Dermis microvascular lymphatic vessel endothelial cell (primary cell): ENCODE results near the gene SYT9. TPM values are rescaled to one million over a fixed set of nuclear protein-coding genes. Genes with fewer than 3 reads are reported as not detected.

Experiments
- DNase-seq, 2 donors: peaks; one replicate each; pipeline versions ENCODE4 v3.0.0 to v3.0.0-alpha.2; 2010; ENCODE audit warnings: low read depth in 2 of 2
- total RNA-seq: library from RNA; depleted of rRNA; stranded (reverse); fragments of >200 nt; gene quantifications from 2 replicates; pipeline ENCODE4 v1.2.1, GENCODE V29; 2014

SYT9 gene
- total RNA-seq, 1 donor from 2014 or later, result 0.77 TPM

DNA sequence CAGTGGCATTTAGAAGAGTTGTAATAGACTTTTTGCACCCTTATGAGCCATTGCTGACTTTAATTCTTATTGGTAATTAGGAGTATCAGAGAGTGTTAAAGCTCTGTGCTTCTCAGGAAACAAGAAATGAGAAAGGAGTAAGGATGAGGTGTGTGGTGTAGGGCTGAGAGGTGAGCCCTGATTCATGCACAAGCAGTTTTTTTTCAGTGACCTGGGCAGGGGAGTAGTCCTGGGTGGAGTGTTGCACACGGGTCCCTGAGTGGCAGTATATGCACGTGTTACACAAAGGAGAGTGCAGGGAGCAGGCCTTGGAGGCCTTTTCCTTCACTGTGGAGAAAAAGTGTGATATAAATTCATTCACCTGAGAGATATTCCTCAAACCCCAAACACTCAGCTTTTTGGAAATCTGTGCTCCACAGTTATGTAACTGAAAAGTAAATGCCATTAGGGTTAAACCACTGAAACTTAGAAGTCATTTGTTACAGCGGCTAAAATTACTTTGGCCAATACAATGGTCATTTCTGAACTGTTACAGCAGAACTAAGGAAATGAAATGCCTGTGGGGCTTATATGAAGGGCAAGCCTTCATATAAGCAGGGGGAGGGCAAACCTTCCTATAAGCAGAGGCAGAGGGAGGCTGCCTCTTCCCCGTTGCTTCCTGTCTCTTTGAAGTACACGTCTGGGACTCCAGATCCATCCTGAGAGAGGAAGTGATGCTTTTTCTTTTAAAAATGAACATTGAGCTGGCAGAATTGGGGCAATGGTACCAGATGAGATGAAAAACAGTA lies 171.0 kb downstream of the SYT9 start:
- DNase-seq, result no peak

DNA sequence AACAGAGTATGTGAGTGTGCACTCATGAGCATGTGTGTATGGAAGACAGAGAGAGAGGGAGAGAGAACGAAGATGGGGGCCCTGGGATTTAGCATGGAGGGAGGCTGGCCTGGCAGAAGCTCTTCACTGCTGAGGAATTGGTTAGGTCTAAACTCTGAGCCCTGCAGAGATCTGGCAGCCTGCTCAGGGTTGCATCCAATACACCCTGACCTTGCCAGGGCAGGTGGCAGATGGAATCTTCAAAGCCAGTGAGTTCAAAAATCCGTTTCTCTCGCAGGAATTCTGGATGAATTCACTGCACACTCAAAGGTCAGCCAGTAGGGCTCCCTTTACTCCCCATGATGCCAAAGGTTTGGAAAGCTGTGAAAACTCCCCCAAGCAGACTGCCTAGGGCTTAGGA lies 172.2 kb downstream of the SYT9 start:
- no peak for DNase-seq

DNA sequence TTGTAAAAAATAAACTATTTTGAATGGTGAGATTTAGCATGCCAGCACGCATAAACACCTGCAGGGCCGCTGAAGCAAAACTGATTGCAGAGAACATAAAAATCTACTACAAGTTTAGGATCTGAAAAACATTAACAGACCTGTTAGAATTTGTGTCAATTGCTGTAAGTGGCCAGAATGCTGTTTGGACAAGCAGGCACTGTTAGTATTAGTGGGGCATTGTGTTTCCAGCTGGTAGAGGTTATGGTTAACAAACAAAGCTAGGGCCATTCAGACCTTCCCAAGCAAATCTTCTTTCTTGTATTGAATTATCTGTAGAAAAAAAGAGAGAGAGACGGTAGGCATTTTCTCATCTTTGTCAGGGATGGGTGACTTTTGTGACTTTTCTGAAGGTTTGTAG lies 176.0 kb downstream of the SYT9 start:
- no peak for DNase-seq

DNA sequence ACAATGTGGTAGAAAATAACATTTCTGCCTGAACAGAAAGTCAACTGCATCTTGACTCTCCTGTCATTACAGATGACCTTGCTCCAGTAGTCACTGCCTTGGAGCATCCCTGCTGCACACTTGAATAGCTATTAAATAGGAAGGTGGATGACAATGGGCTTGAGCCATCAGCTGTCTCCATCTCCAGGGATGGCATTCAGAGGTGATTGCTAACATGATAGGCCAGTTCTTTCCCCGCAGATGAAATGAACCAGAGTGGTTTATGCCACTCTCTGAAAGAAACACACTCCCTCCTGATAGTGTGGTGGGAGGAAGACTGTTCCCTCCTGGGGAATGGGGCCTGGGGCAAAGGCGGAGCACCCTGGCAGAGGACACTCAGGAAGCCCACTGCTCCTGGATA lies 176.5 kb downstream of the SYT9 start:
- DNase-seq, result no peak

DNA sequence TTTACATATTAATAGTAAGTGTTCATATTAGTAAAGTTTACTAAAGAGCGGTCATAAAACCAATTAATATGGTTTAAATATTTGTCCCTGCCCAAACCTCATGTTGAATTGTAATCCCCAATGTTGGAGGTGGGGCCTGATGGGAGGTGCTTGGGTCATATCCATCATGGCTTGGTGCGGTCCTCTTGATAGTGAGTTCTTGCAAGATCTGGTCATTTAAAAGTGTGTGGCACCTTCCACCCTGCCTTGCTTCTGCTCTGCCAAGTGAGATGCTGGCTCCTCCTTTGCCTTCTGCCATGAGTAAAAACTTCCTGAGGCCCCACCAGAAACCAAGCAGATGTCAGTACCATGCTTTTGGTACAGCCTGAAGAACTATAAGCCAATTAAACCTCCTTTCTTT lies 178.8 kb downstream of the SYT9 start:
- no peak for DNase-seq

DNA sequence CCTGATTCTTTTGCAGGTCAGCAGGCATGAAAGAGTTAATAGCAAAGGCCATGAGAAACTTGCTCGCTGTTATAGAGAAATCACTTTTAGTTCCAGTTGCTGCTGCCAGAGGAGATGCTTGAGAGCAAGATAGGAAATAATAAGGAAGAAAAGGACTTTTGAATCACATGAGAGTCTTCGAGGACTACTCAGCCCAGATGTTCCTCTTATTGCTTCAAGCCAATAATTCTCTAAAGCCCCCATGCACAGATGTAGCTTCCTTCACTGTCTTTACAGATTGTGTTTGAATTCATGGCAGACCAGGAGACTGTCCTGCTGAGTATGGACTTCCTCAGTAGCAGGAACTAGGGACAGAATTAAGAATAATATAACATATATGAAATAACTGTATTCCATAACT lies 183.5 kb downstream of the SYT9 start:
- DNase-seq, result no peak

DNA sequence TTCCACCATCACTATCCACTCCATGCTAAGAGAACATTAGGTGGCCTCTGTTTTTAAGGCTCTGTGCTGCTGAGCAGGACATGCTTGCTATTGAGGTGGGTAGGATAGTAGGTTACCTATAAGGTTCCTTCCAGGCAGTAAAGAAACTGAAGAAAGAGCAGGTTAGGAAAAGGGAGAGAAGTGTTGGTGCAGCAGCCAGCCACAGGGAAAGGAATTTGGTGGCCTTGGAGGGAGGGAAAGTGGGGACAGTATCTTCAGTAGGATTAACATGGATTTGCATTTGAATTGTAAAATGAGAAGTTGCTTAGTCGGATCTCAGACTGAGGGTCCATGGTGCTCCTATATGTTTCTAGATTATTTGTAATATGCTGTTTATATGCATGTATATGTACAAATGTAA lies 184.4 kb downstream of the SYT9 start:
- DNase-seq, result no peak

DNA sequence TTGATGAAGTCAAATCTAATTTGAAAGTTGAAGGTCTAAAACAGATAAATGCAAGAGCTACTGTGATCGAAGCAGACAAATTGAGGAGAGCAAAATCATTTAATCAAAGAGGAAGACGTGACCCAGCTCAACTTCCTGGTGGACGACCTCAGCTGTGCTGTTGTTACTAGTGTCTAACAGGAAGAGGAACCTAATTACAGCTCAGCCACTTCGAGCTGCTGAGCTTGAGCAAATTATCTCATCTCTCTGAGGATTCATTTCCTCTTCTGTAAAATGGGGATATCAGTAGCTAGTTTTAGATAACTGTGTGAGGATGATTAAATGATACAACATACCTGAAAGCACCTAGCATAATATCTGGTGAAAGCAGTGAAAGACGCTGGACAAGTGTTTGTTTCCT lies 185.0 kb downstream of the SYT9 start:
- peak in 1 of 2 donors; percentile 6 for DNase-seq

DNA sequence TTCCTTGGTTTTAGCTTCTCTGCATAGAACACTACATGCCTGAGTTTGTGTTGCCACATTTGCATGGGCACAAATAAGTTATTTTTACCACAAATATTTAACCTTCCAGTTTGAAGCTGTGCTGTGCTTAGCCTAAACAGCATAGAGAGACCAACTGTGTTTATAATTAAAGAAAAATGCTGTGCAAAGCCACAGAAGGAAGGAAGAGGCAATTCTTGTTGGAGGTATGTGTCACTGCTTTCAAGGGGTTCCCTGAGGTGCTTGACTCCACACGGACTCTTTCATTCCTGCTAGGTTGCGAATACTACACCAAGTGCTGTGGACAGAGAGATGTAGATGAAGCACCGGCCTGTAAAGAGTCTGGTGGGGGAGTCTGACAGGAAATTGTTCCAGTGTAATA lies 186.0 kb downstream of the SYT9 start:
- no peak for DNase-seq

DNA sequence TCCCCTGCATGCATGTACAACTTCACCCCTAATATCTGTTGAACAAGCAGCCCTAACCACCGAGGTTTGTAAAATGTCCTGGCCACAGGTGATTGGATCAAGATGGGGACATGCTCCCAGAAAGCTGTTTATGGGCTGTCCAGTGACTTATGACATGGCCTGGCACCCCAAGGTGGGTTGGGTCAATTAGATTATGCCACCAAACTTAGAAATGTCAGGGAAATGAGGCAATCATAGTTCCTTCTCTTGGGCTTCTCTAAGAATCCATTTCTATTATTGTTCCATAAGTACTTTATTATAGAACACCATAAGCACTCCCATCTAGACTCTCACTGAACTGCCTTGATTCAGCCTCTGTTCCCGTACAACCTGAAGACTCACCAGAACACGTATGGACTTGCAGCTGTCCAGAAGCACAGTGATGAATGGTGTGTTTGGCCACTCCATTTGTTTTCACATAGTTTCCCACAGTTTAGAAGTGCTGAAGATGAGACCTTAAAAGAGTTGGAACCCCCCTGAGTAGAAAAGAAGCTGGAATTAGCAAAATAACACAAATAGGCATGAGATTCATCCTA lies 188.1 kb downstream of the SYT9 start:
- no peak for DNase-seq

DNA sequence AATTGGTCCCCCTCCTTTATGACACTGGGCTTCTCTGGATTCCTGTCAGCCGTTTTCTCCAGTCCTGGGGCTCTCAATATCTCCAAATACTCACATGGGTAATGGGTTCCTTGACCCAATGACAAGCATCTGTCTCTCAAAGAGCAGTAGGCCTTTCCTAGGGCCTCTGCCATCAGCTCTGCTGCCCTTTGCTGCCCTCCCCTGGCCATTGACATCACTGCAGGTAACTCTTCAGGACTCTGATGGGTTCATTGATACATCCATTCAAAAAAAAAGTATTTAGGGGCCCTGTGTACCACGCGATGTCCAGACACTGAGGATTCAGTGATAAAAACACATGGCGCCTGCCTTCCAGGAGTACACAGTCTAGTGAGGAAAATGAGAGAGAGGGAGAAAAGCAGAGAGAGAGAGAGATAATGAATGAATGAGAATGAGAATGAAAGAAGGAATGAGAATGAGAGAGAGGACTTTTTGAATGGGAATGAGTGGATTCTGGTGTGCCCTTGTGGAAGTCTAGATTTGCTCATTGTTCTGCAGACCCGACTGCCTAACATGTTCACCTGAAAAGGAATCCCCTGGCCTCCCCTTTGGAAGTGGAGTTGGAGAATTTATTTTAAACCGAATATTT lies 191.0 kb downstream of the SYT9 start:
- peak; percentile 20 to 53 for DNase-seq

DNA sequence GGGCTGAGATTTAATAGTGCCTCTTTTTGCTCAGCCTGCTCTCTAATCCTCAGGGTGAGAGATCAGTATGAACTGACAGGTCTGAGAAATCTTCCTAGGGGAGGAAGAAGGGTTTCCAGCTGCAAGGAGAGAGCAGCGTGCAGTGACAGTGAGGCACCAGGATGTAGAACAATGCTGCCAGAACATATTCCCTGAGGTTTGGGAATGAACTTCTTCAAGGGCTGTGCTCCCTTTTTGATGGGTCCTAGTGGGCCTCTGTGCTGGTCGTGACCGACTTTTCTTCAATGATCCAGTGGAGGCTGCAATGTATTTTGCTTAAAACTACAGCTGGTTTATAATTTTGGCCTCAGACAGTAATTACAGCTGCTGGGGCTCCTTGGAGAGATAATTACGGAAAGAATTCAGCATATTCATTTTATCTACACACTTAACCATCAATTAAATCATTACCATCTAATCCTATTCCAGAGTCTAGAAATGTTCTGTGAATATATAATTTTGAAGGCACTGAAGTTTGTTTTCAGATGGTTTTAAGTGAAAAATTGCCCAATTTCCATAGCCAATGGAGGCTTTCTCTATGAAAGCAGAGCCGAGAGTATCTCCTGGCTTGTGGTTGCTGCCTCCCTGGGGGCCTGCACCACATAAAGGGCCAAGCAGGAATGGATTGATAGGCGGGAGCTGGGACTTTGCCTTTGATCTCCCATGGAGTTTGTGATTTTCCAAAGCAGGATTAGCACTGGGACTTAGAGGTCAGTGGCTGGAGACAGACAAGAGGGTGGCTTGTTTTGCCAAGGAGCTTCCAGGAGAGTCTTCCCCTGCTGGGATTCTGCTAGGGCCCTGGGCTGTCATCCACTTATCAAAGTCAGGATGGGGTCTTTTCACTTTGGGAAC lies 192.6 kb downstream of the SYT9 start:
- DNase-seq, result no peak

DNA sequence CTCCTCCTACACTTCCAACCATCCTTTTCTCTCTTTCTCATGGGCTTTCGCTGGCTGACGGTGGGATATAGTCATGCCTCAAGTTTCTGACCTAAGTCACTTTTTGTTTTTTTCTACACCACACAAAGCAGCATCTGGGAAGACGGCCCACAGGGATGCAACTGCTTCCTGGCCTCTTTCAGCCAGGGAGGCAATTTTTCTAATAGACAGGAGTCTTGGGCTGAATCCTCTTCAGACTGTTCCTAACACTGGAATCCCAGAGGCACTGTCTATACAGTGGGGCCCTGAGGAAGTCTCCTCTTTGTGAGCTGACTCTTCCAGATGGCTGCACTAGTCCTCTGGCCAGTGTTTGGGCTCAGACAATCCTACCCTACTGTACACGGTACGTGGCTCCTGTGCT lies 193.9 kb downstream of the SYT9 start:
- DNase-seq, result no peak

DNA sequence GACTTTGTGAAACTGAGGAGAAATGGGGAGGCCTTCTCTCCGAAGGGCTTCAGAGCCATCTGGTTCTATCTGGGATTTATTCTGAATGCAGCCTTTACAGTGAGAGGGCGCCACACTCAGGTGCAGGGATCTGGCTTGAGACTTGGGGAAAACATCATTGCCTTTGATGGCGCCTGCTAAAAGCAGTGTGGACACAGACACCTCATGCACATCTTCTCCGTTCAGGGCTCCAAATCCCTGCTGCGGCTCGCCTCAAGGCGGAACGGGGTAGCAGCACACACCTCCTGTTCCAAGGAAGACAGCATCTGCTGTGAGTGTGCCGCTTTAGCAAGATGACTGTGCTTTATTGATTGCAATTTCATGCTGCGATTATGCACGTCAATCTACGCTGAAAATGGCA lies 196.5 kb downstream of the SYT9 start:
- no peak for DNase-seq

DNA sequence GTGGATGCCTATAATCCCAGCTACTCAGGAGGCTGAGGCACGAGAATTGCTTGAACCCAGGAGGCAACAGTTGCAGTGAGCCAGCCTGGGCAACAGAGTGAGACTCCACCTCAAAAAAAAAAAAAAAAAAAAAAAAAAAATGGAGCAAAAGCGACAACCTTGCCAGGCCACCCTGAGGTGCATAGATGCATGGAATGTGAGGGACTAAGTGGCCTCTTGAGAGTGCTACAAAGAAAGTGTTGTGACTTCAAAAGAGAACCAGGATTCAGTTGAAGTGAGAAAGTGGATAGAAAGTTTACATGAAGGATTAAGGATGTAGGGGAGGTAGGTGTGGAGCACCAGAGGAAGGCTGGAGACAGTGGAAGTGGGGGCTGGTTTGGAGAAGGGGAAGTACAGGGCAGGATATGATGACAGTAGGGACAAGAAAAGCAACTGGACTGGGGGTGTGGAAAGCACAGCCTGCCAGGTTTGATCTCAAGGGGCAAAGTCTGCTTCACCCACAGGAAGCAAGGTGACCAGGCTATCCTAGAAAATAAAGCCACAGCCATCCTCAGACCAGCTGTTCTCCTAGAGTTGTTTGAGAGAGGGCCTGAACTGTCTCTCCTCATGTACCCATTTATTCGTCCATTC lies 197.6 kb downstream of the SYT9 start:
- DNase-seq, result no peak

DNA sequence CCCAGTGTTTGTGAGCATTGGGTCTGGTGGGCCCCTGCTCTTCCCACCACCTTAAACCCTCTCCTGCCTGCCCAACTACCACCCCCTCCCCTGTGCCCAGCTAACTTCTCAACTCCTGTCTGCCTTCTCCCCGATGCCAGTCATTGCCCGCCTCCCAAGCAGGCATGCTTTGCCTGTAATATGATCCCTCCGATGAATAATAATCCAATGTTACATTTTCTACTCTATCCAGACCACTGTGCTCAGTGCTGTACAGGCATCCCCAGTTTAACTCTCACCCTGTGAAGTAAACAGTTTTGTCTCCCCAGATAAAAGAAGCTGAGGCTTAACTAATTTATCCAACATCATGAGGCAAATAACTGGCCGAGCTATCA lies 198.1 kb downstream of the SYT9 start:
- DNase-seq, result no peak

DNA sequence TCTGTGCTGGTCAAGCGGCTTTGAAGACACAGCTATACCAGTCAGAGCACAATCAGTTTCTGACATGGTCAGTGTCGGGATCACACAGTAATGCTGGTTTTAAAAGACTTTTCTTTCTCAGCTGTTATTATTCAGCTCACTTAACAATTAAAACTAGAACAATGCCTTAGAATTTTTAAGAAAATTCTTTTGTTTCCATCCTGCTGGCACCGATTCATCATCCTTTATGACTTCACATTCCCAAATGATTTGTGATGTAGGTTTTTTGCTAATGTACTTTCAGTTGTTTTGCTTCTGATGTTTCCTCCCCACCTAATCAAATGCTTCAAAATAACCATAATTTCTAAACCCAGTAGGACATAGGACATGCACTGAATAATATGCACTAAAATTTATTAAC lies 199.1 kb downstream of the SYT9 start:
- DNase-seq, result no peak

DNA sequence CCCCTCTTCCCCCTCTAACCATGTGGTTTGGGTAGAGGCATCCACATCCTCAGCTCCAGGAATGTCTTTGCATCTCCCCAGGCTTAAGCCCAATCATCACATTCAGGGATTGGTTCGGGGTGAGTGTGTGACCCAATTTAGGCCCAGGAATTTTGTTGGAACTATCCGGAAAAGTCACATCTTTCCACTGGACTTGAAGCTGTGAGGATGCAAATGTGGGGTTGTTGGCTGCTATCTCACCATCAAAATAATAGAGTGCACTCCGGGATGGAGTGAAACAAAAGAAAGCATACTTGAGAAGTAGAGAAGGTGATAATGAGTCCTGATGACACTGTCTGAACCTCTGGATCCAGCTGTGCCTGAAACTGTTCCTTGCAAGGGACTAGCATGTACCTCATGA lies 199.8 kb downstream of the SYT9 start:
- DNase-seq, result no peak

DNA sequence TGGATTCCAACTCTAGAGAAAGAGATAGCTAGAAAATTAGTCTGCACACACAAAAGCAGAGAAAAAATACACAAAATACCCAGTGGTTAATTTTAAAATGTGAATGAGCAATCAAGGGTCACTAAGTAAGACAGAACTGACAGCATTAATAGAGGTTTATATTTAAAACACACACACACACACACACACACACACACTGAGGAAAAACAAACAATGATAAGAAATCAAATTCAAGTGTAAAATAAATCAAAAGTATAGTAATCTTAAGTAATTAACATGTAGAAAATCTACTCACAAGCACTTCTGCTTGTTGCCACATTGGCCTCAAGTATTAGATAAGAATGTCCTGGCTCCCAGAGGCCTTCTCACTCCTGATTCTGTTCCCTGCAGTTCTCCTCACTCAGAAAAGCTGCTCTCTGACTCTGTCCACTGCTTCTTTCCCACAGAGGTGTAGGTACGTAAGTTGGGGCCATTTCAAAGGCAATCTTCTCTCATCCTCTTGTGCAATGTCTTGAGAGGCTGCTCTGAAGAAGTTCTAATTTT lies 200.3 kb downstream of the SYT9 start:
- DNase-seq, result no peak

DNA sequence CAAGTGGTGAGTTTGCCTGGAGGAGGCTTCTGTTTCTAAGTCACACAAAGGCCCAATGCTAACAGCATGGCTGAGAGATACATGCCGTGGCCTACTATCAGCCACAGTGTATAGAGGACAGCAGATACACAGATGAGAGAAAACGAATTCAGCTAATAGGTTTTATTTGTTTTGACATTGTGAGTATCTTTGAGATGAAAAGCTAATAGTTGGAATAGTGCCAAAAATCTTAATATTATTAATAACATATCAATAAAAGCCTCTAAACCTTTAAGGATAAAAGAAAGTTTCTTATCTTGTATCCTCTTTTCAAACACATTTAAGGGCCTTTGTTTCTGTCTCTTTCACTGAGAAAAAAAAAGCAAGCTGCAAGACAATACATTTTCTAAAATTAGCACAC lies 203.2 kb downstream of the SYT9 start:
- no peak for DNase-seq

DNA sequence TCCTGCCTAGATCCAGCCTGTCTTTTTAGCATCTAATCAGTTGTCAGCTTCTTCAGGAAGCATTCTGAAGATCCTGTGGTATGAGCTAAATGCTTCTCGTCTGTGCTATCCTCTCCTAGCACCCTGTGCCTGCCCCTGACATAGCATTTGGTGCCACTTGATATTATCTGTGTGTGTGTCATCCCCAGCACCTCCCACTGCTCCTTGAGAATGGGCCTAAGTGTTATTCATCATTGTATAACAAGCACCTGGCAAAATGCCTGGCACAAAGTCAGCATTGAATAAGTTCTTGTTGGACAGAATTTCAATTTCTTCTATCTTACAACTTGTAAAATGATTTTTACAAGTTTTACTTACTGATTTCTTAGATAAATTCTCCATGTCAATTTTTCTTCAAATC lies 205.5 kb downstream of the SYT9 start:
- no peak for DNase-seq
